ENCODE results near the gene CELF4.

- TF ChIP-seq CTCF (IDR thresholded peaks at IDR 0.05; ENCODE audit: insufficient read depth, low read length) (no peak), POLR2AphosphoS5 (IDR thresholded peaks at IDR 0.05; ENCODE audit: low read depth) (no peak), GABPA (IDR thresholded peaks at IDR 0.05; ENCODE audit: low read depth) (no peak), REST (IDR thresholded peaks at IDR 0.05; ENCODE audit: insufficient replicate concordance, low read depth) (no peak), SPI1 (IDR thresholded peaks at IDR 0.05; ENCODE audit: borderline replicate concordance, low read depth) (no peak)
Measured at GRCh38 chr18:37607281-37607680, 41.7 kb upstream of the CELF4 start.
